NCI-H1092 (cell line): ENCODE results near the gene MUL1.
"Not testable (repeated sequence)": the region's sequence is repeated elsewhere in the genome, so short reads cannot be mapped to it uniquely, and the experiment has no call there.

Experiments
- DNase-seq: peaks from one replicate; lab custom pipeline; 2025; lab: John Stamatoyannopoulos, UW

MUL1 gene

GRCh38 chr1:20507564-20508410 is at the start of gene MUL1:
MUL1 (minus strand) TSS chr1:20508151; CDS start chr1:20508024, 127 bp downstream.
- peak; percentile 94 for DNase-seq

DNA sequence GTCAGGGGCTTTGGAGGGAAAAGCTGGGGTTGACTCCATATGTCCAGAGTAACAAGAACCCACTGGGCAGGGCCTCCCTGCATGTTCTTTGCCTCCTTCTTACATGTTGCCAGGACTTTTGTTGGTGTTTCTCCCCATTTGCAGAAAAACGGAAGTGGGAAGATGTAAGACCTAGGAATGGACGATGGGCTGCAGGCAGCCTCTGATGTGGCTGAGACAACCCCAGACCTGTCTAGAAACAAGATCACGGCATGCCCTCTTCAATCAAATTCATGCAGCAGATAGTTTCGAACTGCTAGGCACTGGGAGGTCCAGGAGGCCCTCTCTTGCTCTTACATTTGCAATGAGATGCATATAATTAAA is 47.8 kb upstream of the MUL1 start:
- DNase-seq = no peak

DNA sequence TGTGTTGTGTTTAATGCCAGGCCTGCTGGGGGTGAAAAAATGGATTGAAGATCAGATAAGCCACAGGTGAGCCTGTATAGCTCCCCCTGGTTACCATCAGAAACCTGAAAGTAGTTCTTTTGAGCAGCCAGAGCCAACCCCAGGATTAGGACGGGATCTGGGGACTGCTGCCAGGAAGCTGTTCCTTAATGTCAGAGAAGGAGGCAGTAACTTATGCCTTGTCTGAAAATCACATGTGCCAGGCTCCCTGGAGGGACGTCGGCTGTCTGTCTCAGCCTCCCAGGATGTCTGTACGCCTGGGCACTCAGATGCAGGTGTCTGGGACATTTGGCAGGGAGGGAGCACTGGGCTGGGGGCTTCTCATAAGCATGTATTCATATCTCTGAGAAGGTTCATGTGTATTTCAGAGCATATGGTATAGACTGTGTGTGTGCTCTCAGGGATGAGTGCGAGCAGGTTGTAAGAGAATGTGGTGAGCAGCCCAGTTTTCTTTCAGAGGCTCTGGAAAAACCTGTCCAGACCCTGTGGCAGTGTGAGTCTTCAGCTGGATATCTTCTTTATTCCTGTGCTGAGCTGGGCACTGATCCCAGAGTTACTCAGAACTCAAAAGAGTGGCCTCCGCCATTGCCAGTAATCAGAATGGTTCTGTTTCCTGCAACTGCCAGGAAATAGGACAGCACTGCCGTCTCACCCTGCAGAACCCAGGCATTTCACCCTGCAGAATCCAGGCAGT is 47.2 kb upstream of the MUL1 start:
- DNase-seq = no peak

DNA sequence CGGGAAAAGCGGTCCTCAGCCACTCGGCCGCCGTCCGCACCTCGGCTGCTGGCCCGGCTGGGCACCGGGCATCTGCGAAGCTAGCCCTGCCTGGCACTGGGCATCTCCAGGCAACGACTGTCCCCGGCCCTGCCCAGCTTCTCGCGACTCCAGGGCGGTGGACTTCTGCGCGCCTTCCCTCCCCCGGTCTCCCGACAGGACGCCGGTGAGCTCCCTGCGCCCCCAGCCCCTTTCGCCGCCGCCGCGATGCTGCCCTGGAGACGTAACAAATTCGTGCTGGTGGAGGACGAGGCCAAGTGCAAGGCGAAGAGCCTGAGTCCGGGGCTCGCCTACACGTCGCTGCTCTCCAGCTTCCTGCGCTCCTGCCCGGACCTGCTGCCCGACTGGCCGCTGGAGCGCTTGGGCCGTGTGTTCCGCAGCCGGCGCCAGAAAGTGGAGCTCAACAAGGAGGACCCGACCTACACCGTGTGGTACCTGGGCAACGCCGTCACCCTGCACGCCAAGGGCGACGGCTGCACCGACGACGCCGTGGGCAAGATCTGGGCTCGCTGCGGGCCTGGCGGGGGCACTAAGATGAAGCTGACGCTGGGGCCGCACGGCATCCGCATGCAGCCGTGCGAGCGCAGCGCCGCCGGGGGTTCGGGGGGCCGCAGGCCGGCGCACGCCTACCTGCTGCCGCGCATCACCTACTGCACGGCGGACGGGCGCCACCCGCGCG is 44.9 kb upstream of the MUL1 start:
- DNase-seq = no peak

DNA sequence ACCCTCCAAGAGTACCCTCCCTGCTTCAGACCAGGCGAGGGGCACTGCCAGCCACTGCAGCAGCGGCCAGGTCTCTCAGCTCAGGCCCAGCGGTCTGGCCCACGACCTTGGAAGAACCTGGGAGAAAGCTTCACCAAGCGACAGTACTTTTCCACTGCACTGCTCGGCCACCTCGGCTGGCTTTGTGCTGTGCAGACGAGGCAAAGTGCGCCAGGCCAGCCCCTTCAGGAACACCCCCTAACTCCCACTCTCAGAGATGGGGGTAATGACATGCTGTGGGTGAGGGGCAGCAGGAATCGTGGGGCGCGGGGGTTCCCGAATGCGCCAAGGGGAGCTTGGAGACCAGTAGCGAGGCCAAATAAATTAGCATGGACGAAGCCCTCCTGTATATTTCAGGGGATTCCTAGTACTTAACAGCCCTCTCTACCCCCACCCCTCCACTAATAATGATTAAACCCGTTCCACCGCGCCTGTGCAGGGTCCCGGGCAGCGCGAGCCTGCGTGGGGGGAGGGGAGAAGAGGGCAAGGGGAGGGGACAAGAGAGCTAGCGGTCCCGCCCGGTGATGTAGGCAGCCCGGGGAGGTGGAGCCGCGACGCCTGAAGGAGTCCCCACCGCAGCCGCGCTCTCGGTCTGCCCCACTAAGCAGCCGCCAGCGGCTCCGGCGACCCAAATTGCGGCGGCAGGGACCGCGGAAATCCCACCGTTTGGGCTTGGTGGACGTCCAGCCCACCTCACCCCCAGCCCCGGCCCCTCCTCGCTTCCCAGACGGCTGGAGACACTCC is 44.2 kb upstream of the MUL1 start, which contains the start of gene FAM43B:
Gene FAM43B, plus strand, starts transcription at position 629 of the 783 bp plus-strand sequence. CDS start 401 bp downstream, outside the sequence.
- DNase-seq = no peak

DNA sequence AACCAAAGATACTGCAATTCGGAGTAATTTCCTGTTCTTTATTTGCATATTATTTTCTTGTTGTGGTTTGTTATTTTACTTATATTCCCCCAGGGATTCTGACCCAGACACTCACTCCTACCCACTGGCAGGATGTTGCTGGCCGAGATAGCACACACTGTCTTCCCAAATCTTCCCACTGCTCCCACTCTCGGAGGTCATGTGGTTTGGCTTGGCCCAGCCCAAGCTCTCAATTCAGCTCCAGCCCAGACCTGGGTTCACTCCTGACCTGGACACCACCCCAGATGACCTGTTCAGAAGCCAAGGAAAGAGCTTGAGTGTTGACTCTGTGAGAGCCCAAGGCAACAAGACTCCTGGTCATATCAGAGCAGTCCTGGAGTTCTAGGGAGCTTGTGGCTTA is 43.2 kb upstream of the MUL1 start:
- no peak for DNase-seq

- no peak for DNase-seq
These were observed 38.7 kb upstream of the MUL1 start for GRCh38 chr1:20546637-20547036.

GRCh38 chr1:20540281-20540680 is 32.3 kb upstream of the MUL1 start:
- no peak for DNase-seq

GRCh38 chr1:20538760-20539551 is 31.0 kb upstream of the MUL1 start:
- DNase-seq = no peak

DNA sequence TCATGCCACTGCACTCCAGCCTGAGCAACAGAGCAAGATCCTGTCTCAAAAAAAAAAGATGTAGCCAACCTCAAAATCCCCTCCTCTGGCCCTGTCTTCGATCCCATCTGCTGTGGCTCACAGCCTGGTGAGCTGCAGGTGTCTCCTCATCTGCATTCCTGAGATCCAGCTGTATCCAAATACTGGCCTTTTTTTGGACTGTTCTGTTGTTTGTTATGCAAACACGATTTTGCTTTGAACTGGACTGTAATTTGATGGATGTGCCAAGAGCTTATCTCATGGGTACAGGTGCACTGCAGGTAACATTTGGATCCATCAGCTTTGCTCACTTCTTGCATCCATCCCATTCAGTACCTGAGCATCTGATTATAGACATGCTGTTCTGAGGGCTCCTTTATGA is 30.3 kb upstream of the MUL1 start:
- no peak for DNase-seq

- DNase-seq = no peak
These were observed 26.9 kb upstream of the MUL1 start for GRCh38 chr1:20534659-20535417.

DNA sequence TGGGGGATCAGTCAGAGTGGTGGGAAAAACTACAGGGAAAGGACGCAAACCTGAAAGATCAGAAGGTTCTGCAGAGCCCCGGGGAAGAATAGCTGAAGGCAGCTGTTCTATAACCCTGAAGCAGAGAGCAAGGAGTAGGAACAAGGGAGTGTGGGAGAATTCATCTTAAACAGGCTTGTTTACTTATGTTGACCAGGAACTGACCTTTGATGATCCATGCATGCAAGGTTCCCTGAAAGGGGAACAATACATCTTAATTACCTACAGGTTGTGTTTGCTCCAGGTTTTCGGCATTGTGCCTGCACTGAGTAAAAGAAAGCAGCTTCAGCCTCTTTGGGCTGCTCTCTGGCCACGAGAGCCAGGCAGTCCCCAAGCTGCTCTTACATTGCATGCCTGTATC is 25.7 kb upstream of the MUL1 start:
- no peak for DNase-seq

GRCh38 chr1:20530901-20531300 is 22.9 kb upstream of the MUL1 start:
- DNase-seq = no peak

GRCh38 chr1:20530306-20530705 is 22.4 kb upstream of the MUL1 start:
- DNase-seq = peak; percentile 32

DNA sequence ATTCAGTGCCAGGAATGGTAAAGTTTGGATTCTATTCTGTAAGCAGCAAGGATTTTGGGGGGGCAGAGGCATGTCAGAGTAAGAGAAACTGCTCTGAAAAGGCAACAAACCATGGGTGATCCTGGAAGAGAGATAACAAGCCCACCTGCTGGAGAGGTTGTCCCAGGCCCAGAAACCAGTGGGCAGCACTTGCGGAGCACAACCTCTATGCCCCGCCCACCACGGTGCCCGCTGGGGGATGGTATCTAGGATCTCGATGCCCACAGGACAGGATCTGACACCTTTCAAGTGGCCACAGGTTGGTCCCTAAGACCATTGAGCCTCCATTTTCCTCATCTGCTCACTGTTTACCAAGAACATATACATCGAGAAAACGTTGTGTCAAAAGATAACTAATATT is 20.3 kb upstream of the MUL1 start:
- DNase-seq = no peak

- DNase-seq = no peak
These were observed 18.3 kb upstream of the MUL1 start for GRCh38 chr1:20526267-20526666.

DNA sequence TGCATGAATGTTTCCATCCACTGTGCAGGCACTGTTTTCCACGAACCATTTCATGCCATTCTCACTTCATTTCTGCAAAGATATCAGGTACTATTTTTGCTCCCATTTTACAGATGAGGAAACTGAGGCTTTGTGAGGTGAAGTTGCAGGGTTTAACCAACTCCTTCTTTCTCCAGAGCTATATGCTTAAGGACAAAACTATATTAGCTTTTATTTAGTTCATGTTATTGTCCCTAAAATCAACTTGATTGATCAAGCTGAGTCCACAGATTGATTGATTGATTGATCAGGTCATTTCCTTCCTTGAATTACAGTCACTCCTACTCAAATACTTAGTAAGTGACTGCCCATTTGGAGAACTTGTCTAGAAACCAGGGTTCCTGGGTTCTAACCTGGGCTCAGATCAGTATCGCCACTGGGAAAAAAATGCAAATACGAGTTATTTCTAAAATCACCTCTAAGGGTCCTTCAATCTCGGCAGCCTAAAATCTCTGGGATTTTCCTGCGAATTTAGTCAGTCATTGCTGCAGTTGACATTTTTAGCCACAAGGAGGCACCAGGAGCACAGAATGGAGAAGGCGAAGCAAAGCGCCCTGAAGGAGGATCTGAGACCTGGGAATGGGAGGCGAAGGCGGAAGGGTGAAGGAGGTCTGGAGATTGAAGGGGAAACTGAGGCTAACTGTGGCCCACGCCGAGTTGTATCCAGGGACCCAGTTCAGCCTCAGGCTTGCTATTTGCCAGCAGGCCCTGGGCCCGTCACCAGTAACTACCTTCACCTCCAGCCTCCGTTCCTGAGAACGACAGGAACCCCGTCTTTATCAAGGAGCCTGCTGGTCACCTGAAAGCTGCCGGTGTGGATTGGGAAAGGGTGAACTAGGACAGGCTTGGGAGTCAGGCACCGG is 14.3 kb upstream of the MUL1 start:
- DNase-seq = peak; percentile 86

- DNase-seq = not testable (repeated sequence)
These were observed 11.8 kb upstream of the MUL1 start for GRCh38 chr1:20519609-20520262.
